GM18870 (cell line): ENCODE measurements around the gene SGMS1.

Source experiments
- ATAC-seq: cut with Tn5 transposase; IDR thresholded peaks from one replicate; pipeline ENCODE4 v1.9.1; 2021; ENCODE audit warnings: moderate library complexity; ENCODE audit not compliant: unreplicated experiment

SGMS1 gene

GRCh38 chr10:50613726-50614443 lies 9.9 kb downstream of the SGMS1 start:
- no peak for ATAC-seq

- peak; percentile 62 for ATAC-seq
Observed at GRCh38 chr10:50613150-50613549, 10.6 kb downstream of the SGMS1 start.

GRCh38 chr10:50610368-50610767 lies 13.4 kb downstream of the SGMS1 start:
- no peak for ATAC-seq

GRCh38 chr10:50607356-50607925 lies 16.3 kb downstream of the SGMS1 start:
- ATAC-seq: no peak

GRCh38 chr10:50605951-50606270 lies 17.8 kb downstream of the SGMS1 start:
- no peak for ATAC-seq

GRCh38 chr10:50605269-50605950 lies 18.3 kb downstream of the SGMS1 start:
- ATAC-seq: peak; percentile 79

GRCh38 chr10:50604809-50605208 lies 18.9 kb downstream of the SGMS1 start:
- no peak for ATAC-seq

- ATAC-seq: peak; percentile 45
Observed at GRCh38 chr10:50604049-50604640, 19.6 kb downstream of the SGMS1 start.

GRCh38 chr10:50603151-50603850 lies 20.5 kb downstream of the SGMS1 start:
- ATAC-seq: no peak

- no peak for ATAC-seq
Observed at GRCh38 chr10:50601974-50602373, 21.8 kb downstream of the SGMS1 start.

- ATAC-seq: no peak
Observed at GRCh38 chr10:50600831-50601477, 22.8 kb downstream of the SGMS1 start.

GRCh38 chr10:50600286-50600685 lies 23.5 kb downstream of the SGMS1 start:
- ATAC-seq: no peak

GRCh38 chr10:50596897-50597296 lies 26.9 kb downstream of the SGMS1 start:
- ATAC-seq: no peak

GRCh38 chr10:50596456-50596855 lies 27.3 kb downstream of the SGMS1 start:
- no peak for ATAC-seq

- ATAC-seq: no peak
Observed at GRCh38 chr10:50595785-50596184, 28.0 kb downstream of the SGMS1 start.

GRCh38 chr10:50593523-50594376 lies 30.0 kb downstream of the SGMS1 start:
- no peak for ATAC-seq

- ATAC-seq: no peak
Observed at GRCh38 chr10:50592961-50593418, 30.8 kb downstream of the SGMS1 start.

GRCh38 chr10:50590935-50591334 lies 32.8 kb downstream of the SGMS1 start:
- no peak for ATAC-seq

GRCh38 chr10:50586740-50587088 lies 37.0 kb downstream of the SGMS1 start:
- ATAC-seq: no peak
